T-cell (primary cell): ENCODE measurements around the gene SEMA7A. TPM values are rescaled to one million over a fixed set of nuclear protein-coding genes. Genes with fewer than 3 reads are reported as not detected.
A peak's percentile ranks its signal among the peaks of the same experiment; 100 is the strongest.

ENCODE experiments used
- ATAC-seq, 4 experiments: fragments of 200-7000 bp in 3 of 4; fragments of 150-1000 bp in 1 of 4; cut with Tn5 transposase; replicated peaks in 1 of 4; 1 replicate in 3 of 4; 2 replicates in 1 of 4; pipeline ENCODE4 v1.10.0; 2021; ENCODE audit warnings: moderate library complexity in 3 of 4, mild to moderate bottlenecking in 2 of 4, moderate number of reproducible peaks in 1 of 4
- CTCF ChIA-PET, 2 donors: fragments of 300-600 bp; sonication (Branson Sonifier 250); formaldehyde crosslinking; loops; one replicate each; lab custom pipeline; 2022; ENCODE audit warnings: antibody characterized with exemption in 2 of 2; lab: Charles Lee
- POLR2A ChIA-PET, 2 donors: fragments of 300-600 bp; sonication (Branson Sonifier 250); formaldehyde crosslinking; loops; one replicate each; lab custom pipeline; 2022; ENCODE audit warnings: antibody characterized with exemption in 2 of 2; lab: Charles Lee
- DNase-seq, 35 experiments: peaks; one replicate each; pipeline versions ENCODE4 v3.0.0 to v3.0.0-alpha.2; 2013 to 2023
- H3K27ac ChIP-seq: one replicate; pipeline ENCODE4 v1.5.1; 2013; ENCODE audit warnings: low read length
- H3K27me3 ChIP-seq, 2 experiments: replicated peaks in 1 of 2; 1 replicate in 1 of 2; 2 replicates in 1 of 2; pipeline versions ENCODE4 v1.6.1 to v1.7.0; 2013; ENCODE audit warnings: low read length in 1 of 2, mixed read lengths in 1 of 2; ENCODE audit not compliant: control insufficient read depth in 2 of 2, insufficient read depth in 2 of 2; ENCODE audit errors: extremely low read depth in 1 of 2
- H3K36me3 ChIP-seq, 2 donors: 1 replicate in 1 of 2; 2 replicates in 1 of 2; pipeline versions ENCODE4 v1.6.1 to v1.7.0; 2013; ENCODE audit warnings: low read length in 1 of 2; ENCODE audit not compliant: control insufficient read depth in 2 of 2, insufficient read depth in 1 of 2; ENCODE audit errors: extremely low read depth in 1 of 2
- H3K4me1 ChIP-seq, 2 experiments: 1 replicate in 1 of 2; 2 replicates in 1 of 2; pipeline versions ENCODE4 v1.6.1 to v1.7.0; 2013; ENCODE audit warnings: low read length in 2 of 2, mixed read lengths in 1 of 2; ENCODE audit not compliant: insufficient read depth in 2 of 2, control insufficient read depth in 1 of 2; ENCODE audit errors: extremely low read depth in 1 of 2
- H3K4me3 ChIP-seq, 2 donors: 1 replicate in 1 of 2; 2 replicates in 1 of 2; pipeline versions ENCODE4 v1.5.1 to v1.7.0; 2013; ENCODE audit warnings: mild to moderate bottlenecking in 2 of 2, low read length in 1 of 2, moderate library complexity in 1 of 2; ENCODE audit not compliant: control insufficient read depth in 1 of 2; ENCODE audit errors: extremely low read depth in 1 of 2
- H3K9me3 ChIP-seq: 2 replicates; pipeline ENCODE4 v1.7.0; 2013
- H3K27ac Mint-ChIP-seq, 2 donors: one replicate each; pipeline ENCODE4 v1.8.0; 2020 to 2021; ENCODE audit warnings: mild to moderate bottlenecking in 2 of 2, mixed read lengths in 2 of 2
- H3K27me3 Mint-ChIP-seq, 2 donors: one replicate each; pipeline ENCODE4 v1.8.0; 2021 to 2022; ENCODE audit warnings: mixed read lengths in 2 of 2
- H3K36me3 Mint-ChIP-seq: one replicate; pipeline ENCODE4 v1.8.0; 2021; ENCODE audit warnings: mixed read lengths
- H3K4me1 Mint-ChIP-seq, 3 donors: one replicate each; pipeline ENCODE4 v1.8.0; 2020 to 2022; ENCODE audit warnings: mixed read lengths in 3 of 3, mild to moderate bottlenecking in 1 of 3
- H3K4me3 Mint-ChIP-seq, 3 donors: one replicate each; pipeline ENCODE4 v1.8.0; 2020 to 2022; ENCODE audit warnings: mild to moderate bottlenecking in 3 of 3, mixed read lengths in 3 of 3, moderate library complexity in 3 of 3
- H3K9me3 Mint-ChIP-seq, 3 donors: one replicate each; pipeline ENCODE4 v1.8.0; 2020 to 2022; ENCODE audit warnings: mixed read lengths in 3 of 3
- WGBS: methylation state at CpG from one replicate; pipeline ENCODE4 v1.1.5; 2013; ENCODE audit warnings: missing lambda C conversion rate; ENCODE audit not compliant: insufficient coverage; 5-methylcytosine and 5-hydroxymethylcytosine counted together
- total RNA-seq, 35 experiments: library from RNA in 6 of 35; stranded (reverse) in 6 of 35; fragments of 120-200 nt in 1 of 35; gene quantifications; one replicate each; pipeline versions ENCODE4 v1.2.1 to v1.2.4 and lab custom pipeline; 2013 to 2026

Gene SEMA7A
- total RNA-seq, 5 donors from 2014 or later (not counting 1 experiment from before 2014, with no cell fraction given): 2.0 to 4.7 (median 3.1) TPM

- H3K27me3 Mint-ChIP-seq: peaks cover 2 to 4% of the 10 kb centered on the region in 2 donors
- Histone ChIP-seq H3K27me3 (peaks cover 0 to 5% of the 10 kb centered on the region in 2 experiments), H3K4me3 (no peak overlapping the region), H3K4me1 (peaks cover 6 to 25% of the 10 kb centered on the region in 2 experiments), H3K9me3 (no peaks in the 10 kb centered on the region), H3K36me3 (no peaks in the 10 kb centered on the region), H3K27ac (no peak overlapping the region)
- POLR2A ChIA-PET: no interaction called here
- H3K36me3 Mint-ChIP-seq: no peaks in the 10 kb centered on the region
- peaks cover 15 to 26% (median 18%) of the 10 kb centered on the region in 3 donors for H3K4me1 Mint-ChIP-seq
- peak overlapping the region; percentile 41 to 59 for H3K27ac Mint-ChIP-seq
- no peak for ATAC-seq
- CTCF ChIA-PET: interaction anchor here (0.8 to 4.2 kb wide), 8 partner anchors 10 to 327 kb away, joined by 3 to 25 read pairs (median 4); partner anchors contain the start of gene UBL7 (in 1 of the 2)
- H3K4me3 Mint-ChIP-seq: peak overlapping the region; percentile 80 to 86 (median 82)
- no peaks in the 10 kb centered on the region for H3K9me3 Mint-ChIP-seq
- 6% methylated on average over 6 of the region's 9 CpGs for WGBS
- DNase-seq: peak; percentile 44 to 87 (median 76)
Observed at GRCh38 chr15:74375303-74375693, 58.5 kb downstream of the SEMA7A start.

- ChIA-PET POLR2A (no interaction called here), CTCF (interaction anchor here (0.6 to 4.2 kb wide), 8 partner anchors 10 to 326 kb away, joined by 3 to 25 read pairs (median 4); partner anchors contain the start of gene UBL7 (in 1 of the 2))
- DNase-seq (peak in 2 of 35 experiments; percentile 15 to 26), ATAC-seq (peak in 2 of 4 experiments; percentile 5 to 26)
- Mint-ChIP-seq H3K4me3 (peak overlapping the region; percentile 80 to 86 (median 82)), H3K27me3 (peaks cover 6 to 7% of the 10 kb centered on the region in 2 donors), H3K9me3 (no peaks in the 10 kb centered on the region), H3K36me3 (no peaks in the 10 kb centered on the region), H3K27ac (peak overlapping the region; percentile 41 to 59), H3K4me1 (peaks cover 15 to 26% (median 18%) of the 10 kb centered on the region in 3 donors)
- Histone ChIP-seq H3K4me3 (peak overlapping the region; percentile 65 to 98), H3K9me3 (no peaks in the 10 kb centered on the region), H3K36me3 (no peaks in the 10 kb centered on the region), H3K27me3 (peaks cover 0 to 7% of the 10 kb centered on the region in 2 experiments), H3K4me1 (peaks cover 6 to 25% of the 10 kb centered on the region in 2 experiments), H3K27ac (no peak overlapping the region)
- WGBS: 19% methylated on average over 8 of the region's 11 CpGs
Observed at GRCh38 chr15:74374648-74375302, 59.0 kb downstream of the SEMA7A start.

- peak; percentile 94 to 97 (median 97) for ATAC-seq
- Histone ChIP-seq H3K27me3 (peaks cover 2 to 13% of the 10 kb centered on the region in 2 experiments), H3K36me3 (no peaks in the 10 kb centered on the region), H3K4me3 (peak overlapping the region; percentile 65 to 98), H3K9me3 (no peaks in the 10 kb centered on the region), H3K27ac (peak overlapping the region; percentile 64), H3K4me1 (peaks cover 6 to 25% of the 10 kb centered on the region in 2 experiments)
- no peaks in the 10 kb centered on the region for H3K9me3 Mint-ChIP-seq
- ChIA-PET CTCF (interaction anchor here (0.6 to 4.2 kb wide), 12 partner anchors 12 to 325 kb away, joined by 3 to 25 read pairs (median 4); partner anchors contain the start of gene UBL7 (in 1 of the 2)), POLR2A (no interaction called here)
- H3K36me3 Mint-ChIP-seq: no peaks in the 10 kb centered on the region
- H3K4me1 Mint-ChIP-seq: peaks cover 14 to 23% (median 17%) of the 10 kb centered on the region in 3 donors
- peak overlapping the region; percentile 36 to 65 for H3K27ac Mint-ChIP-seq
- H3K27me3 Mint-ChIP-seq: peaks cover 6 to 12% of the 10 kb centered on the region in 2 donors
- DNase-seq: peak; percentile 87 to 97 (median 94)
- under 1% methylated on average over 57 of the region's 62 CpGs for WGBS
- peak overlapping the region; percentile 80 to 86 (median 82) for H3K4me3 Mint-ChIP-seq
Observed at GRCh38 chr15:74373731-74374647, 59.8 kb downstream of the SEMA7A start.

GRCh38 chr15:74373056-74373650 lies 60.6 kb downstream of the SEMA7A start:
- peaks cover 6 to 19% of the 10 kb centered on the region in 2 donors for H3K27me3 Mint-ChIP-seq
- peaks cover 6 to 21% of the 10 kb centered on the region in 2 experiments for H3K4me1 ChIP-seq
- ATAC-seq (no peak), DNase-seq (no peak)
- H3K9me3 Mint-ChIP-seq: no peaks in the 10 kb centered on the region
- peak overlapping the region in 1 of 2 donors; percentile 36 for H3K27ac Mint-ChIP-seq
- H3K27me3 ChIP-seq: peaks cover 2 to 15% of the 10 kb centered on the region in 2 experiments
- WGBS: 34% methylated on average over 7 of the region's 13 CpGs
- POLR2A ChIA-PET: interaction anchor here in 1 of 2 donors (0.5 kb wide), 1 partner anchor 89 kb away, joined by 5 read pairs; no protein-coding TSS in a partner anchor
- no peaks in the 10 kb centered on the region for H3K36me3 Mint-ChIP-seq
- no peak overlapping the region for H3K4me3 ChIP-seq
- H3K4me1 Mint-ChIP-seq: peaks cover 11 to 18% (median 13%) of the 10 kb centered on the region in 3 donors
- peak overlapping the region; percentile 80 to 86 (median 82) for H3K4me3 Mint-ChIP-seq
- no peaks in the 10 kb centered on the region for H3K36me3 ChIP-seq
- CTCF ChIA-PET: interaction anchor here in 1 of 2 donors (0.6 to 4.2 kb wide), 2 partner anchors 37 to 68 kb away, joined by 3 to 25 read pairs; no protein-coding TSS in a partner anchor
- H3K9me3 ChIP-seq: no peaks in the 10 kb centered on the region
- no peak overlapping the region for H3K27ac ChIP-seq

- H3K4me3 Mint-ChIP-seq: no peak overlapping the region
- no peak overlapping the region for H3K27ac Mint-ChIP-seq
- peaks cover 2 to 42% of the 10 kb centered on the region in 2 experiments for H3K27me3 ChIP-seq
- WGBS: 100% methylated on average over 2 of the region's 5 CpGs
- H3K27me3 Mint-ChIP-seq: peaks cover 10 to 39% of the 10 kb centered on the region in 2 donors
- H3K9me3 ChIP-seq: no peaks in the 10 kb centered on the region
- peaks cover 11 to 18% (median 14%) of the 10 kb centered on the region in 3 donors for H3K4me1 Mint-ChIP-seq
- H3K36me3 Mint-ChIP-seq: no peaks in the 10 kb centered on the region
- H3K27ac ChIP-seq: no peak overlapping the region
- no peak overlapping the region for H3K4me3 ChIP-seq
- DNase-seq (no peak), ATAC-seq (no peak)
- no peaks in the 10 kb centered on the region for H3K9me3 Mint-ChIP-seq
- CTCF ChIA-PET: no interaction called here
- POLR2A ChIA-PET: no interaction called here
- H3K36me3 ChIP-seq: no peaks in the 10 kb centered on the region
- H3K4me1 ChIP-seq: peaks cover 6 to 32% of the 10 kb centered on the region in 2 experiments
Observed at GRCh38 chr15:74370471-74370870, 63.3 kb downstream of the SEMA7A start.
